Adrenal gland (tissue), 12 donors: Measurements from ENCODE around the gene ARAP2. TPM values are rescaled to one million over a fixed set of nuclear protein-coding genes. Genes with fewer than 3 reads are reported as not detected.

Experiments
- DNase-seq, 7 donors: peaks; one replicate each; pipeline ENCODE4 v3.0.0-alpha.2; 2019 to 2020
- H3K27ac ChIP-seq, 5 donors: fragments of 200-600 bp; sonication (generic) in 4 of 5; 1 replicate in 3 of 5; 2 replicates in 2 of 5; pipeline versions ENCODE4 v1.5.1 to v1.8.0; 2016 to 2020; ENCODE audit warnings: mild to moderate bottlenecking in 1 of 5
- H3K27me3 ChIP-seq: fragments of 200-600 bp; 2 replicates; pipeline ENCODE4 v1.8.0; 2021
- H3K36me3 ChIP-seq, 2 donors: fragments of 200-600 bp; replicated peaks in 1 of 2; 1 replicate in 1 of 2; 2 replicates in 1 of 2; pipeline versions ENCODE4 v1.5.1 to v1.8.0; 2018 to 2022
- H3K4me1 ChIP-seq, 2 donors: fragments of 200-600 bp; replicated peaks in 1 of 2; 1 replicate in 1 of 2; 2 replicates in 1 of 2; pipeline versions ENCODE4 v1.5.1 to v1.8.0; 2018 to 2021
- H3K4me3 ChIP-seq, 4 donors: fragments of 200-600 bp; sonication (generic) in 3 of 4; one replicate each; pipeline ENCODE4 v1.5.1; 2016 to 2018
- H3K9me3 ChIP-seq, 3 donors: fragments of 200-600 bp; sonication (generic) in 1 of 3; replicated peaks in 1 of 3; 1 replicate in 2 of 3; 2 replicates in 1 of 3; pipeline versions ENCODE4 v1.5.1 to v1.8.0; 2016 to 2021
- POLR2A ChIP-seq, 2 donors: fragments of 450-650 bp; IDR thresholded peaks; one replicate each; pipeline ENCODE4 v1.6.1; 2017; ENCODE audit warnings: antibody characterized with exemption in 2 of 2, mild to moderate bottlenecking in 2 of 2, moderate library complexity in 1 of 2
- WGBS, 4 donors: extraction: QIAGEN DNeasy Blood & Tissue Kit in 2 of 4; methylation state at CpG; one replicate each; pipeline versions ENCODE4 v1.1.5 to v1.1.7; 2013 to 2017; 5-methylcytosine and 5-hydroxymethylcytosine counted together
- intact Hi-C, 2 donors: fragments of 100-400 bp; cut with DNase I; formaldehyde crosslinking; loops; one replicate each; pipeline versions ENCODE4 v1.14.1 to v1.15.0; 2022 to 2023
- polyA plus RNA-seq, 3 donors: library from polyadenylated mRNA; stranded (reverse); fragments of 200-250 nt in 2 of 3; fragments of 350-450 nt in 1 of 3; fragmentation: Illumina TruSeq in 1 of 3; extraction: RNeasy Lipid Tissue Mini Kit (QIAGEN cat#74804) in 1 of 3; gene quantifications; one replicate each; pipeline ENCODE4 v1.2.3, GENCODE V29; 2013 to 2014
- total RNA-seq, 9 donors: library from RNA; depleted of rRNA in 4 of 9; stranded (reverse); fragments of >200 nt in 4 of 9; fragments of 120-200 nt in 1 of 9; fragmentation: NEBNext Ultra II Directional in 1 of 9; extraction: Animal tissue kit (Norgen Biotek cat#: 25700) in 1 of 9; gene quantifications; one replicate each; pipeline versions ENCODE4 v1.1.0 to v1.2.4, GENCODE V29; 2013 to 2023
- TF ChIP-seq, protein P1 (sequence below), 6 experiments: fragments of 450-650 bp in 4 of 6; fragments of 200-600 bp in 2 of 6; sonication (generic) in 1 of 6; IDR thresholded peaks; 1 replicate in 5 of 6; 2 replicates in 1 of 6; pipeline versions ENCODE4 v1.5.1 to v1.8.0; 2016 to 2021; ENCODE audit warnings: antibody characterized with exemption in 6 of 6, mild to moderate bottlenecking in 2 of 6, moderate library complexity in 1 of 6
- donor health status: healthy with polysubstance abuse.
- donor health status: Bipolar disorder and iron deficiency.
- donor health status: DM: yes; HTN: yes; CAD: no.
- donor health status: DM: no; HTN: no; CAD: no.
- donor health status: DM: no; HTN: no; CAD: no.
- donor health status: DM: yes; HTN: yes; CAD: no.

The ARAP2 gene
- total and polyA plus RNA-seq, 12 donors, result 0.81 to 23.7 (median 4.4) TPM

DNA sequence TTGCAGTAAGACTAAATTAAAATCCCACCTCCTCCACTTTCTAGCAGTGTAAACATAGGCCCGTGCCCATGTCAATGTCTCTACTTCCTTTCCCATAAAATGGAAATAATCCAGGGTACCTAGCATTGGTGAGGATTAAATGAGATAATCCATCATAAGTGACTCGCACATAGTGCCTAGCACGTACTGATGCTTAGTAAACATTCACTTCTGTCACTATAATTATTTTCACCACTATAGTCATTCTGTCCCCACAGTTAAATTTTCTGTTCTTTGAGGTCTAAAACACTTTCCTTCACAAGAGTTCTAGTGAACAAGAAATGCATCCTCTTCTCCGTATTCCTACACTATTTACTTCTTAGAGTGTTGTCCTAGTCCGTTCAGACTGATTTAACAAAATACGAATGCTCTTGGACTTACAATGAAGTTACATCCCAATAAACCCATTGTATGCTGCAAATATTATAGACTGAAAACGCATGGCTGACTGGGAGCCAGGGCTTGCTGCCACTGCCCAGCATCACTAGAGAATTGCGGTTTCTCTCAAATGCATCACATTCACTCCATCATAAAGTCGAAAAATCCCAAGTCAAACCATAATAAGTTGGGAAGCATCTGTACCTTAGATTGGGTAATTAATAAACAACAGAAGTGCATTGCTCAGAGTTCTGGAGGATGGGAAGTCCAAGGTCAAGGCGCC is 10.6 kb downstream of the ARAP2 start:
- 76 to 89% (median 82%) methylated on average over 10 of the region's 10 CpGs for WGBS, 4 donors
- Histone ChIP-seq H3K9me3 (no peaks in the 10 kb centered on the region), H3K27me3 (no peaks in the 10 kb centered on the region), H3K27ac (no peak overlapping the region), H3K4me1 (no peaks in the 10 kb centered on the region), H3K36me3 (no peaks in the 10 kb centered on the region), H3K4me3 (no peak overlapping the region)
- intact Hi-C loops, result no loop called here
- DNase-seq, result no peak
- TF ChIP-seq POLR2A (IDR thresholded peaks at IDR 0.05), result no peak
- TF ChIP-seq, protein P1, sequence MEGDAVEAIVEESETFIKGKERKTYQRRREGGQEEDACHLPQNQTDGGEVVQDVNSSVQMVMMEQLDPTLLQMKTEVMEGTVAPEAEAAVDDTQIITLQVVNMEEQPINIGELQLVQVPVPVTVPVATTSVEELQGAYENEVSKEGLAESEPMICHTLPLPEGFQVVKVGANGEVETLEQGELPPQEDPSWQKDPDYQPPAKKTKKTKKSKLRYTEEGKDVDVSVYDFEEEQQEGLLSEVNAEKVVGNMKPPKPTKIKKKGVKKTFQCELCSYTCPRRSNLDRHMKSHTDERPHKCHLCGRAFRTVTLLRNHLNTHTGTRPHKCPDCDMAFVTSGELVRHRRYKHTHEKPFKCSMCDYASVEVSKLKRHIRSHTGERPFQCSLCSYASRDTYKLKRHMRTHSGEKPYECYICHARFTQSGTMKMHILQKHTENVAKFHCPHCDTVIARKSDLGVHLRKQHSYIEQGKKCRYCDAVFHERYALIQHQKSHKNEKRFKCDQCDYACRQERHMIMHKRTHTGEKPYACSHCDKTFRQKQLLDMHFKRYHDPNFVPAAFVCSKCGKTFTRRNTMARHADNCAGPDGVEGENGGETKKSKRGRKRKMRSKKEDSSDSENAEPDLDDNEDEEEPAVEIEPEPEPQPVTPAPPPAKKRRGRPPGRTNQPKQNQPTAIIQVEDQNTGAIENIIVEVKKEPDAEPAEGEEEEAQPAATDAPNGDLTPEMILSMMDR (IDR thresholded peaks at IDR 0.05), result no peak

- Histone ChIP-seq H3K4me3 (no peak overlapping the region), H3K27ac (no peak overlapping the region), H3K27me3 (no peaks in the 10 kb centered on the region), H3K4me1 (no peaks in the 10 kb centered on the region), H3K36me3 (no peaks in the 10 kb centered on the region), H3K9me3 (no peaks in the 10 kb centered on the region)
- TF ChIP-seq, protein P1 (IDR thresholded peaks at IDR 0.05), result no peak
- no peak for TF ChIP-seq POLR2A (IDR thresholded peaks at IDR 0.05)
- WGBS, 4 donors, result 85 to 89% (median 88%) methylated on average over 3 of the region's 3 CpGs
- no peak for DNase-seq
- intact Hi-C loops, result no loop called here
Observed at GRCh38 chr4:36230534-36230933, 13.8 kb downstream of the ARAP2 start.

- Histone ChIP-seq H3K4me1 (no peaks in the 10 kb centered on the region), H3K36me3 (no peaks in the 10 kb centered on the region)
- TF ChIP-seq, protein P1 (IDR thresholded peaks at IDR 0.05), result no peak
- no peak for TF ChIP-seq POLR2A (IDR thresholded peaks at IDR 0.05)
Observed at GRCh38 chr4:36227913-36228312, 16.4 kb downstream of the ARAP2 start.

DNA sequence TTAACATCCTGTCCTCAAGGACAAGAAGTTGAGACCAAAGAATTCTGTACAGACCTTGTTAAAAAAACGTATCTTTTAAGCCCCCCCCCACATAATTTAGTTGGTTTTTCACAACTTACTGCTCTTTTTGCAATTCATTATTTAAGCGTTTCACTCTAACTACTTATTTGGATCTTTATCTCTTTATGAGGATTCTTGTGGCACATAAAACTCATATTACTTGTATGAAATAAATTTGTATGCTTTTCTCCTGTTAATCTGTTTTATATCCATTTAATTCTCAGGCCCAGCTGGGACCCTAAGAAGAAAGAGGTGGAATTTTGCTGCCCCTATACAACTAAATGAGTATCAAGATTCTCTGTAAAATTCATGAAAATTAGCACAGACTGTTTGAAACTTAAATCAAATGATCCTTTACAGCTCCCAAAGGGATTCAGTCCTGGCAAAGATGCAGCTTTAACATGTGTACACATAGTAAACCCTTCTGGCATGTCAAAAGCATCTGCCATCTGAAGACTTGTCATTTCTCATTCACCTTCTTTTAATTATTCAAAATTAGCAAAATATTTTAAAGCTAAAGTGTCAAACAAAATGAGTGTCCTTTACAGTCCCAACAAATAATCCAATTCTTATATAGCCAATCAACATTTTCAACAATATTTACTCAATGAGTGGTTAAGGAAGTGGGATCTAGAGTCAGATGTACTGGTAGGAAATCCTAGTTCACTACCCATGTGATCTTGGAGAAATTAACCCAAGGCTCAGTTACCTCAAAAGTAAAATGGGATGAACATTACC is 17.7 kb downstream of the ARAP2 start:
- Histone ChIP-seq H3K36me3 (no peaks in the 10 kb centered on the region), H3K4me3 (no peak overlapping the region), H3K9me3 (no peaks in the 10 kb centered on the region), H3K27ac (no peak overlapping the region), H3K4me1 (no peaks in the 10 kb centered on the region), H3K27me3 (no peaks in the 10 kb centered on the region)
- no peak for DNase-seq
- WGBS, 4 donors, result 49 to 63% (median 55%) methylated on average over 2 of the region's 2 CpGs
- intact Hi-C loops, result no loop called here
- no peak for TF ChIP-seq POLR2A (IDR thresholded peaks at IDR 0.05)

More at GRCh38 chr4:36227913-36228312, 16.4 kb downstream of the ARAP2 start:
- no peak for DNase-seq
- no peaks in the 10 kb centered on the region for H3K27me3 ChIP-seq
- WGBS, 4 donors, result 60 to 76% (median 68%) methylated on average over 5 of the region's 5 CpGs
- intact Hi-C loops, result no loop called here
- no peak overlapping the region for H3K27ac ChIP-seq
- H3K9me3 ChIP-seq, result no peaks in the 10 kb centered on the region
- H3K4me3 ChIP-seq, result no peak overlapping the region
